Caco-2 (cell line): ENCODE measurements around the gene PI4KA. TPM values are rescaled to one million over a fixed set of nuclear protein-coding genes. Genes with fewer than 3 reads are reported as not detected.
A peak's percentile ranks its signal among the peaks of the same experiment; 100 is the strongest.

Source experiments
- BruUV-seq: library from RNA; stranded (reverse); fragments of 400-500 nt; replicated peaks from 2 replicates; lab custom pipeline; 2021; lab: Mats Ljungman, UMichigan
- CTCF ChIA-PET: fragments of 300-600 bp; sonication (Branson Sonifier 250); formaldehyde crosslinking; loops from one replicate; lab custom pipeline; 2022; ENCODE audit warnings: antibody characterized with exemption; lab: Charles Lee
- POLR2A ChIA-PET: fragments of 300-600 bp; sonication (Branson Sonifier 250); formaldehyde crosslinking; loops from one replicate; lab custom pipeline; 2022; ENCODE audit warnings: antibody characterized with exemption; lab: Charles Lee
- DNase-seq, 2 experiments: peaks; one replicate each; pipeline versions ENCODE4 v3.0.0 to v3.0.0-alpha.2; 2020 to 2022
- H3K27me3 ChIP-seq: replicated peaks from 2 replicates; pipeline ENCODE4 v1.6.0; 2011; ENCODE audit warnings: low read length; ENCODE audit not compliant: control insufficient read depth, insufficient read depth
- H3K36me3 ChIP-seq: 2 replicates; pipeline ENCODE4 v1.5.1; 2011; ENCODE audit warnings: low read length; ENCODE audit not compliant: control insufficient read depth, insufficient read depth
- H3K4me1 ChIP-seq: fragments of 250-450 bp; sonication (Bioruptor Pico); 2 replicates; pipeline ENCODE4 v1.5.1; 2020; ENCODE audit warnings: mild to moderate bottlenecking
- H3K4me3 ChIP-seq: 2 replicates; pipeline ENCODE4 v1.5.1; 2011; ENCODE audit warnings: low read depth, mild to moderate bottlenecking, control low read depth, low read length
- H3K9me3 ChIP-seq: fragments of 250-450 bp; sonication (Bioruptor Pico); 2 replicates; pipeline ENCODE4 v1.5.1; 2020; ENCODE audit warnings: mild to moderate bottlenecking, moderate library complexity
- H3K27ac Mint-ChIP-seq: one replicate; pipeline ENCODE4 v1.8.0; 2022; ENCODE audit warnings: mixed read lengths; ENCODE audit not compliant: unreplicated experiment
- H3K27me3 Mint-ChIP-seq: one replicate; pipeline ENCODE4 v1.8.0; 2022; ENCODE audit warnings: mixed read lengths; ENCODE audit not compliant: insufficient read depth, unreplicated experiment
- H3K36me3 Mint-ChIP-seq: one replicate; pipeline ENCODE4 v1.8.0; 2022; ENCODE audit warnings: mild to moderate bottlenecking, mixed read lengths; ENCODE audit not compliant: insufficient read depth, unreplicated experiment
- H3K4me1 Mint-ChIP-seq: one replicate; pipeline ENCODE4 v1.8.0; 2022; ENCODE audit warnings: low read depth, mixed read lengths; ENCODE audit not compliant: unreplicated experiment
- H3K4me3 Mint-ChIP-seq: one replicate; pipeline ENCODE4 v1.8.0; 2022; ENCODE audit warnings: mild to moderate bottlenecking, moderate library complexity, mixed read lengths; ENCODE audit not compliant: unreplicated experiment
- H3K9me3 Mint-ChIP-seq: one replicate; pipeline ENCODE4 v1.8.0; 2022; ENCODE audit warnings: mixed read lengths; ENCODE audit not compliant: unreplicated experiment
- intact Hi-C: fragments of 100-400 bp; cut with micrococcal nuclease; formaldehyde crosslinking; loops from one replicate; pipeline ENCODE4 v1.10.0; 2022; ENCODE audit not compliant: unreplicated experiment
- total RNA-seq: library from RNA; stranded (reverse); gene quantifications from 2 replicates; pipeline ENCODE4 v1.2.3, GENCODE V29; 2022
- TF ChIP-seq, protein P1 (sequence below), 2 experiments: fragments of 200-600 bp in 1 of 2; IDR thresholded peaks; 1 replicate in 1 of 2; 2 replicates in 1 of 2; pipeline versions ENCODE4 v1.5.1 to v1.8.0; 2011 to 2022; ENCODE audit warnings: antibody characterized with exemption in 1 of 2, control low read depth in 1 of 2, inconsistent platforms in 1 of 2, low read depth in 1 of 2, low read length in 1 of 2, mild to moderate bottlenecking in 1 of 2, moderate library complexity in 1 of 2; ENCODE audit not compliant: insufficient read depth in 1 of 2, severe bottlenecking in 1 of 2, unreplicated experiment in 1 of 2

Gene PI4KA
- total RNA-seq, 1 experiment from 2014 or later, result 66.9 TPM

DNA sequence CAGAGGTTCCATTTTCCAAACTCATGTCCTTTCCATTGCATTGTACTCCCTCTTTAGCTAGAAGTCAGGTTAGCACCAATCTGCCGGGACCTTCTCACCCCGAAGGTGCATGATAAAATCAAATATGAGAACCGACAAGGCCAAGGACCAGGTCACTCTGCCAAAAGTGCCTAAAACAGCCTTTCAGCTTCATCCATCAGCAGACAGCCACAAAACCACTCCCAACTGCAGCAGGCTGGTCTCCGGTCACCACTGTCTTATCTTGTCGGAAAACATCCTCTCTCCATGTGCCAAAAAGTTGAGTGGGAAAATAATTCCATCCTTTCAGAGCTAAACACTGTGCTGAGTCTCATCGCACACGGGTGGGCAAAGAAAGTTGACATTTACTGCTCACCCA is 1.4 kb downstream of the PI4KA start:
- intact Hi-C loops, result loop anchor here (5.0 kb wide), 1 partner anchor 95 kb away; no protein-coding TSS in a partner anchor
- TF ChIP-seq, protein P1, sequence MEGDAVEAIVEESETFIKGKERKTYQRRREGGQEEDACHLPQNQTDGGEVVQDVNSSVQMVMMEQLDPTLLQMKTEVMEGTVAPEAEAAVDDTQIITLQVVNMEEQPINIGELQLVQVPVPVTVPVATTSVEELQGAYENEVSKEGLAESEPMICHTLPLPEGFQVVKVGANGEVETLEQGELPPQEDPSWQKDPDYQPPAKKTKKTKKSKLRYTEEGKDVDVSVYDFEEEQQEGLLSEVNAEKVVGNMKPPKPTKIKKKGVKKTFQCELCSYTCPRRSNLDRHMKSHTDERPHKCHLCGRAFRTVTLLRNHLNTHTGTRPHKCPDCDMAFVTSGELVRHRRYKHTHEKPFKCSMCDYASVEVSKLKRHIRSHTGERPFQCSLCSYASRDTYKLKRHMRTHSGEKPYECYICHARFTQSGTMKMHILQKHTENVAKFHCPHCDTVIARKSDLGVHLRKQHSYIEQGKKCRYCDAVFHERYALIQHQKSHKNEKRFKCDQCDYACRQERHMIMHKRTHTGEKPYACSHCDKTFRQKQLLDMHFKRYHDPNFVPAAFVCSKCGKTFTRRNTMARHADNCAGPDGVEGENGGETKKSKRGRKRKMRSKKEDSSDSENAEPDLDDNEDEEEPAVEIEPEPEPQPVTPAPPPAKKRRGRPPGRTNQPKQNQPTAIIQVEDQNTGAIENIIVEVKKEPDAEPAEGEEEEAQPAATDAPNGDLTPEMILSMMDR (IDR thresholded peaks at IDR 0.05; ENCODE audit: insufficient read depth in 1 of 2, low read depth in 1 of 2, low read length in 1 of 2, severe bottlenecking in 1 of 2, unreplicated experiment in 1 of 2), result no peak
- no peaks in the 10 kb centered on the region for H3K27me3 Mint-ChIP-seq

DNA sequence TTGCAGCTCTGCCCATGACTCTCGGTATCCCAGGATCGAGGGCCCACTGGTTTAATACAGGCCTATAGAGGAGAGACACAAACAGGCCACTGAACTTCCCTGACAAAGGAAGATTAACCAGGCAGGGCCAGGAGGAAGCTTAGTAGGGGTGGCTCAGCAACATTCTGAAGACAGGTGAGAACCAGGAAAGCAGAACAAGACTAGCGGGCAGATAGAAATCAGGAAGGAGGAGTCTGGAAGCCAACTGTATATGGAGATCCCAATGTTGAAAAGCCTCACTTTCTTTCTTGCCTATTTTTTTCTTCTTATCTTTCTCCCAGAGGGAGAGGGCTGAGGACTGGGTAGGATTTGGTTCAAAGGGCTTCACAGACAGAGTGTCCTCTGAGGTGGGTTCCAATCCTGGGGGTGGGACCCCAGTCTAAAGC is 5.4 kb downstream of the PI4KA start:
- H3K36me3 ChIP-seq, result no peaks in the 10 kb centered on the region; the same call in 1 of the 2 replicates
- CTCF ChIA-PET, result no interaction called here
- no TSS peak for BruUV-seq
- DNase-seq, result no peak
- H3K27me3 Mint-ChIP-seq, result no peaks in the 10 kb centered on the region
- H3K9me3 Mint-ChIP-seq, result no peaks in the 10 kb centered on the region
- H3K27me3 ChIP-seq, result no peaks in the 10 kb centered on the region
- peaks cover 4% of the 10 kb centered on the region for H3K36me3 Mint-ChIP-seq
- H3K27ac Mint-ChIP-seq, result peak overlapping the region; percentile 1
- H3K9me3 ChIP-seq, result no peaks in the 10 kb centered on the region
- peaks cover 15% of the 10 kb centered on the region for H3K4me1 ChIP-seq
- TF ChIP-seq, protein P1 (IDR thresholded peaks at IDR 0.05; ENCODE audit: insufficient read depth in 1 of 2, low read depth in 1 of 2, low read length in 1 of 2, severe bottlenecking in 1 of 2, unreplicated experiment in 1 of 2), result no peak
- POLR2A ChIA-PET, result no interaction called here
- H3K4me1 Mint-ChIP-seq, result peaks cover 29% of the 10 kb centered on the region
- H3K4me3 Mint-ChIP-seq, result no peak overlapping the region
- H3K4me3 ChIP-seq, result no peak overlapping the region
- intact Hi-C loops, result loop anchor here (5.0 kb wide), 1 partner anchor 51 kb away; no protein-coding TSS in a partner anchor

More for the DNA sequence above, 1.4 kb downstream of the PI4KA start:
- no TSS peak for BruUV-seq
- no peaks in the 10 kb centered on the region; the same call in 1 of the 2 replicates for H3K36me3 ChIP-seq
- no peaks in the 10 kb centered on the region for H3K27me3 ChIP-seq
- peaks cover 15% of the 10 kb centered on the region for H3K4me1 ChIP-seq
- no peak for DNase-seq
- H3K4me1 Mint-ChIP-seq, result peaks cover 29% of the 10 kb centered on the region
- CTCF ChIA-PET, result interaction anchor here (0.7 kb wide), 1 partner anchor 22 kb away, joined by 3 read pairs; no protein-coding TSS in a partner anchor
- H3K36me3 Mint-ChIP-seq, result peaks cover 19% of the 10 kb centered on the region
- H3K27ac Mint-ChIP-seq, result peak overlapping the region; percentile 73
- peak overlapping the region; percentile 82 for H3K4me3 Mint-ChIP-seq
- H3K9me3 Mint-ChIP-seq, result no peaks in the 10 kb centered on the region
- no peaks in the 10 kb centered on the region for H3K9me3 ChIP-seq
- POLR2A ChIA-PET, result no interaction called here
- peak overlapping the region; percentile 88 for H3K4me3 ChIP-seq

DNA sequence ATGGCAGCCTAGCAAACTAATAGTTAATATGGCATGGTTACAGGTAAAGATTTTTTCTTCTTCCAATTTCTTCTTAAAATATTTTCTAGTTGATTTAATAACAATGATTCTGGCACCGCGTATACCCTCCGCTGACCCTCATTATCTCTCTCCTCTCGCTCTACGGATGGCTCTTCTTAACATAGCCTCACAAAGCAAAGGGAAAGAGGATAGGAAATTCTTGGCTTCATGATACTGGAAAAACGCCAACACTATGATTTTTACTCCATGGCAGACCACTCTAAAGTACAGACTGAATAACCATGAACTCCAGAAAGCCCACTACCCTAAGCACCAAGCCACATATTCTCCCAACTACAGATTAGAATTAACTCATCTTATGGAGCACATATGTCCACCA is 6.1 kb downstream of the PI4KA start:
- H3K4me1 ChIP-seq, result peaks cover 11% of the 10 kb centered on the region
- H3K4me1 Mint-ChIP-seq, result peaks cover 23% of the 10 kb centered on the region
- ChIA-PET CTCF (interaction anchor here (1.4 kb wide), 1 partner anchor 48 kb away, joined by 4 read pairs; no protein-coding TSS in a partner anchor), POLR2A (no interaction called here)
- no peak overlapping the region for H3K4me3 Mint-ChIP-seq
- H3K9me3 Mint-ChIP-seq, result no peaks in the 10 kb centered on the region
- no peaks in the 10 kb centered on the region for H3K36me3 Mint-ChIP-seq
- H3K27me3 Mint-ChIP-seq, result no peaks in the 10 kb centered on the region
- H3K36me3 ChIP-seq, result no peaks in the 10 kb centered on the region; the same call in 1 of the 2 replicates
- no peak for DNase-seq
- H3K4me3 ChIP-seq, result no peak overlapping the region
- H3K27ac Mint-ChIP-seq, result no peak overlapping the region
- H3K27me3 ChIP-seq, result no peaks in the 10 kb centered on the region
- BruUV-seq, result no TSS peak
- TF ChIP-seq, protein P1 (IDR thresholded peaks at IDR 0.05; ENCODE audit: insufficient read depth in 1 of 2, low read depth in 1 of 2, low read length in 1 of 2, severe bottlenecking in 1 of 2, unreplicated experiment in 1 of 2), result no peak
- no peaks in the 10 kb centered on the region for H3K9me3 ChIP-seq
- intact Hi-C loops, result loop anchor here (5.0 kb wide), 1 partner anchor 50 kb away; no protein-coding TSS in a partner anchor
